MCF 10A (cell line): Measurements from ENCODE around the gene NPW. TPM values are rescaled to one million over a fixed set of nuclear protein-coding genes. Genes with fewer than 3 reads are reported as not detected.
"Not testable (repeated sequence)": the region's sequence is repeated elsewhere in the genome, so short reads cannot be mapped to it uniquely, and the experiment has no call there.

Experiments used
- BruUV-seq: library from RNA; stranded (reverse); fragments of 400-500 nt; replicated peaks from 2 replicates; lab custom pipeline; 2021; lab: Mats Ljungman, UMichigan
- CTCF ChIA-PET: fragments of 300-600 bp; sonication (Branson Sonifier 250); formaldehyde crosslinking; extraction: SDS; loops from one replicate; lab custom pipeline; 2021; ENCODE audit warnings: antibody characterized with exemption, inconsistent platforms; lab: Yijun Ruan, JAX
- POLR2A ChIA-PET: fragments of 300-600, 350-650 bp; sonication (Branson Sonifier 250); formaldehyde crosslinking; extraction: SDS; loops from one replicate; lab custom pipeline; 2020; ENCODE audit warnings: antibody characterized with exemption, inconsistent platforms; lab: Yijun Ruan, JAX
- DNase-seq: peaks from one replicate; pipeline ENCODE4 v3.0.0-alpha.2; 2018; ENCODE audit not compliant: unreplicated experiment
- H3K27ac Mint-ChIP-seq: one replicate; pipeline ENCODE4 v1.8.0; 2022; ENCODE audit warnings: mild to moderate bottlenecking, low read depth, mixed read lengths; ENCODE audit not compliant: unreplicated experiment
- H3K27me3 Mint-ChIP-seq: one replicate; pipeline ENCODE4 v1.8.0; 2022; ENCODE audit warnings: mixed read lengths; ENCODE audit not compliant: insufficient read depth, unreplicated experiment
- H3K36me3 Mint-ChIP-seq: one replicate; pipeline ENCODE4 v1.8.0; 2022; ENCODE audit warnings: mild to moderate bottlenecking, moderate library complexity, mixed read lengths; ENCODE audit not compliant: insufficient read depth, unreplicated experiment
- H3K4me1 Mint-ChIP-seq: one replicate; pipeline ENCODE4 v1.8.0; 2022; ENCODE audit warnings: mixed read lengths; ENCODE audit not compliant: insufficient read depth, unreplicated experiment
- H3K4me3 Mint-ChIP-seq: one replicate; pipeline ENCODE4 v1.8.0; 2022; ENCODE audit warnings: mild to moderate bottlenecking, moderate library complexity, mixed read lengths; ENCODE audit not compliant: unreplicated experiment
- H3K9me3 Mint-ChIP-seq: one replicate; pipeline ENCODE4 v1.8.0; 2022; ENCODE audit warnings: mixed read lengths; ENCODE audit not compliant: unreplicated experiment
- intact Hi-C: fragments of 100-400 bp; cut with micrococcal nuclease; formaldehyde crosslinking; loops from 2 replicates; pipeline ENCODE4 v1.14.1; 2022
- total RNA-seq: library from RNA; stranded (reverse); gene quantifications from 2 replicates; pipeline ENCODE4 v1.2.3, GENCODE V29; 2022
- TF ChIP-seq, protein P1 (sequence below): fragments of 200-600 bp; IDR thresholded peaks from one replicate; pipeline ENCODE4 v1.8.0; 2022; ENCODE audit warnings: antibody characterized with exemption, mild to moderate bottlenecking; ENCODE audit not compliant: unreplicated experiment

NPW gene
- total RNA-seq, 1 experiment from 2014 or later: 4.9 TPM

DNA sequence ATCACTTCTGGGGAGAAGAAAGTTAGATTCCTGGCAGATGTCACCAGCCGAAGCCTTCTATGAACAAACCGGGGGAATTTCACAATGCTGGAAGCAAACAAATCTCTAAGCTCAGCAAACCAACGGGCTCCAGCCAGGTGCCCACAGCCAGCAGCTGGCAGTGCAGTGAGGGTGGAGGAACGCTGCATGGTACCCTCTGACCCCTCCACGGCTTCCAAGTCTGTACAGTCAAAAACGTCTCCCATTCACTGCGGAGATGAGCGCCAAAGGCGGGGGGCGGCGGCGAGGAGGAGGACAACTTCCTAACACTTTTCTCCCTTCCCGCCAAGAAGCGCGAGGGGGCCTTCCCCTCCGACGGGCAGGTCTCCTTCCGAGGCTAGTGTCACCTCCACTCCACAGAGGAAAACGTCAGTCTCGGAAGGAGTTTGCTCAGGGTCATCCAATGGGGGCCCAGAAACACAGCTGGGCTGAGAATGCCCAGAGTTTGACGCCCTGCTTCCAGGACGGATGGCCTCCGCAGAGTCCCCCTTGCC, 10.9 kb upstream of the NPW start:
- H3K36me3 Mint-ChIP-seq: peaks cover 26% of the 10 kb centered on the region
- no peaks in the 10 kb centered on the region for H3K27me3 Mint-ChIP-seq
- intact Hi-C loops: no loop called here
- TF ChIP-seq, protein P1, sequence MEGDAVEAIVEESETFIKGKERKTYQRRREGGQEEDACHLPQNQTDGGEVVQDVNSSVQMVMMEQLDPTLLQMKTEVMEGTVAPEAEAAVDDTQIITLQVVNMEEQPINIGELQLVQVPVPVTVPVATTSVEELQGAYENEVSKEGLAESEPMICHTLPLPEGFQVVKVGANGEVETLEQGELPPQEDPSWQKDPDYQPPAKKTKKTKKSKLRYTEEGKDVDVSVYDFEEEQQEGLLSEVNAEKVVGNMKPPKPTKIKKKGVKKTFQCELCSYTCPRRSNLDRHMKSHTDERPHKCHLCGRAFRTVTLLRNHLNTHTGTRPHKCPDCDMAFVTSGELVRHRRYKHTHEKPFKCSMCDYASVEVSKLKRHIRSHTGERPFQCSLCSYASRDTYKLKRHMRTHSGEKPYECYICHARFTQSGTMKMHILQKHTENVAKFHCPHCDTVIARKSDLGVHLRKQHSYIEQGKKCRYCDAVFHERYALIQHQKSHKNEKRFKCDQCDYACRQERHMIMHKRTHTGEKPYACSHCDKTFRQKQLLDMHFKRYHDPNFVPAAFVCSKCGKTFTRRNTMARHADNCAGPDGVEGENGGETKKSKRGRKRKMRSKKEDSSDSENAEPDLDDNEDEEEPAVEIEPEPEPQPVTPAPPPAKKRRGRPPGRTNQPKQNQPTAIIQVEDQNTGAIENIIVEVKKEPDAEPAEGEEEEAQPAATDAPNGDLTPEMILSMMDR: no peak
- H3K4me3 Mint-ChIP-seq: peak overlapping the region; percentile 79
- CTCF ChIA-PET: interaction anchor here (0.6 to 1.8 kb wide), 5 partner anchors 19 to 179 kb away, joined by 3 to 9 read pairs (median 4); partner anchors contain the start of genes NTHL1 and TSC2
- no peaks in the 10 kb centered on the region for H3K9me3 Mint-ChIP-seq
- POLR2A ChIA-PET: interaction anchor here (0.6 to 4.2 kb wide), 41 partner anchors 8 to 523 kb away, joined by 3 to 72 read pairs (median 5); partner anchors contain the start of genes ECI1, FAHD1, GFER and HAGH
- H3K4me1 Mint-ChIP-seq: peaks cover 17% of the 10 kb centered on the region
- TSS peak; percentile 54 for BruUV-seq
- peak; percentile 67 for DNase-seq
- peak overlapping the region; percentile 85 for H3K27ac Mint-ChIP-seq

DNA sequence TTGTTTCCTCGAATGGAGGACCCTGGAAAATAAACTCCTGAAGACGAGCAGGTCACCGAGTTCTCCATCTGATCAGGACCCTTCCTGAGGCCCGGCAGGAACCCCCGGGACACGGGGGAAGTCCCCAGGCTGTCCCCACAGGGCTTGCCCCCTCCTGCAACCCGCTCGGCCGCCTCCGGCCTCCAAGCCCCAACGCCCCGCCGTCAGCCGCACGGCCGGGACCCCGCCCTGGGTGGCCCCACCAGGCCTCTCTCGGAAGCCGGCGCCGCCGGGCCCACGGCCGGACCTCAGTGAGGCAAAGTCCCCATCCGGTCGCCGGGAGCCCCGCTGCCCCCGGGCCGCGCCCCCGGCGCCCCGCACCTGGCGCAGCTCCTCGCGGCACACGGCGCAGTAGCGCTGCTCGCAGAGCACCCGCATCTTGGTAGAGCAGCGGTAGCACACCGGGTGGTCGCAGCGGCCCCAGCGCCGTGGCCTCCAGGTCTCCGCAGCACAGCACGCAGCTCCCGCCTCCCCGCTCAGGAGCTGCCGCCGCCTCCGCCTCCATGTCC, 10.3 kb upstream of the NPW start:
- ChIA-PET POLR2A (interaction anchor here (0.8 to 4.2 kb wide), 27 partner anchors 10 to 506 kb away, joined by 3 to 72 read pairs (median 6); partner anchors contain the start of genes ECI1, GFER, NDUFB10 and NHERF2), CTCF (interaction anchor here (0.6 to 1.8 kb wide), 4 partner anchors 14 to 131 kb away, joined by 3 to 9 read pairs (median 4); no protein-coding TSS in a partner anchor)
- TF ChIP-seq, protein P1: no peak
- no peak for DNase-seq
- intact Hi-C loops: no loop called here
- BruUV-seq: no TSS peak
- Mint-ChIP-seq H3K4me3 (peak overlapping the region; percentile 79), H3K36me3 (peaks cover 23% of the 10 kb centered on the region), H3K27me3 (no peaks in the 10 kb centered on the region), H3K9me3 (no peaks in the 10 kb centered on the region), H3K4me1 (peaks cover 17% of the 10 kb centered on the region), H3K27ac (peak overlapping the region; percentile 97)

DNA sequence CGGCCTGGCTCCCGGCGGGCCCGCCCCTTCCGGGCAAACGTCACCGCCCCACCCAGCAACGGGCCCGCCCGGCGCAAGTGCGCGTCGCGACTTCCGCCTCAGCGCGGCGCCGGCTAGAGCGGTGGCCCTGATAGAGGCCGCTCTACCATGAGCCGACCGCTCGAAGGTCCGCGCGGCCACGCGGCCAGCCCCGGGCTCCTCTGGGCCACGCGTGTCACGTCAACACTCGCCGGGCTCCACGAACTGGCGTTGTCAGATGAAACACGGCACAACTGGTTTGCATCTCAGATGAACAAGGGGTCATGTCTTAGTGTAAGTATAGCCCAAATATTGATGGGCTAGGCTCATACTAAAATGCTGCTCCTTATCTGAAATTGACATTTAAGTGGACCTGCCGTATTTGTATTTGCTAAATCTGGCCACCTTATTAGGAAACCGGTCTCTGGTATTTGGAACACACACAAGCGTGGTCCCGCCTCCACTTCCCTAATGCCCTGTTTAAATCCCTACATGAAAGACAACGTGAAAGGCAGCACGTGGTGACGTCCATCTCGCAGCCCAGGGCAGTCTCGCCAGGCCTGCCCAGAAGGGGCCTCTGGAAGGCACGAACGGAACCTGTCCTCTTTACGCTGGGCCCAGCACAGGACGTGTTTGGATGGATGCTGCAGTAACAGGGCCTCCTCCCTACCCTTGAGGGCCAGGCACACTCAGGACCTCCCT, 9.6 kb upstream of the NPW start, which contains the start of gene ZNF598:
Gene ZNF598 (minus strand): TSS at position 31 of the 720 bp plus-strand sequence.
- TF ChIP-seq, protein P1: no peak
- DNase-seq: peak; percentile 86
- peak within 1 kb of the TSS; percentile 97 for H3K27ac Mint-ChIP-seq
- H3K4me1 Mint-ChIP-seq: peaks cover 17% of the 10 kb centered on the region
- POLR2A ChIA-PET: interaction anchor here (0.8 to 4.2 kb wide), 13 partner anchors 14 to 236 kb away, joined by 3 to 72 read pairs (median 13); partner anchors contain the start of genes GFER, NDUFB10, NHERF2 and NTHL1
- intact Hi-C loops: no loop called here
- BruUV-seq: TSS peak; percentile 85
- CTCF ChIA-PET: interaction anchor here (0.9 kb wide), 1 partner anchor 13 kb away, joined by 4 read pairs; no protein-coding TSS in a partner anchor
- H3K4me3 Mint-ChIP-seq: peak within 1 kb of the TSS; percentile 79
- peaks cover 18% of the 10 kb centered on the region for H3K36me3 Mint-ChIP-seq
- no peaks in the 10 kb centered on the region for H3K9me3 Mint-ChIP-seq
- no peaks in the 10 kb centered on the region for H3K27me3 Mint-ChIP-seq

DNA sequence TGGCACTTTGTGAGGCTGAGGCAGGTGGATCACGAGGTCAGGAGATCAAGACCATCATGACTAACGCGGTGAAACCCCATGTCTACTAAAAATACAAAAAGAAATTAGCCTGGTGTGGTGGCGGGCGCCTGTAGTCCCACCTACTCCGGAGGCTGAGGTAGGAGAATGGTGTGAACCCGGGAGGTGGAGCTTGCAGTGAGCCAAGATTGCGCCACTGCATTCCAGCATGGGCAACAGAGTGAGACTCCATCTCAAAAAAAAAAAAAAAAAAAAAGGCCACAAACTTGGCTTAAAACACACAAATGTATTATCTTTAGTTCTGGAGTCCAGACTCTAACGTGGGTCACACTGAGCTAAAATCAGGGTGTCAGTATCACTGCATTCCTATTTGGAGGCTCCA, 7.9 kb upstream of the NPW start:
- DNase-seq, H3K9me3 Mint-ChIP-seq, BruUV-seq, H3K27me3 Mint-ChIP-seq, intact Hi-C loops, H3K4me3 Mint-ChIP-seq, H3K36me3 Mint-ChIP-seq: not testable (repeated sequence)
- ChIA-PET POLR2A (interaction anchor here (0.7 to 2.3 kb wide), 5 partner anchors 47 to 143 kb away, joined by 3 to 13 read pairs (median 6); partner anchors contain the start of genes RPS2 and TRAF7), CTCF (interaction anchor here (0.6 to 1.6 kb wide), 5 partner anchors 16 to 1305 kb away, joined by 3 to 4 read pairs (median 3); no protein-coding TSS in a partner anchor)
- peaks cover 14% of the 10 kb centered on the region for H3K4me1 Mint-ChIP-seq
- H3K27ac Mint-ChIP-seq: peak overlapping the region; percentile 35
